ENCODE measurements around the gene SOX5.

GRCh38 chr12:23552417-23552816 is 397.1 kb downstream of the SOX5 start:
- TF ChIP-seq CTCF (IDR thresholded peaks at IDR 0.05) (no peak), POLR2A (IDR thresholded peaks at IDR 0.05) (no peak)

Data from esophagus squamous epithelium (tissue), 4 donors.